GM21825 (cell line): ENCODE data around the gene NEUROD6.

Source experiments
- ATAC-seq: cut with Tn5 transposase; IDR thresholded peaks from one replicate; pipeline ENCODE4 v1.9.1; 2021; ENCODE audit warnings: mild to moderate bottlenecking, moderate library complexity; ENCODE audit not compliant: unreplicated experiment

Gene NEUROD6

GRCh38 chr7:31335161-31335856 is 5.2 kb downstream of the NEUROD6 start:
- ATAC-seq = no peak

DNA sequence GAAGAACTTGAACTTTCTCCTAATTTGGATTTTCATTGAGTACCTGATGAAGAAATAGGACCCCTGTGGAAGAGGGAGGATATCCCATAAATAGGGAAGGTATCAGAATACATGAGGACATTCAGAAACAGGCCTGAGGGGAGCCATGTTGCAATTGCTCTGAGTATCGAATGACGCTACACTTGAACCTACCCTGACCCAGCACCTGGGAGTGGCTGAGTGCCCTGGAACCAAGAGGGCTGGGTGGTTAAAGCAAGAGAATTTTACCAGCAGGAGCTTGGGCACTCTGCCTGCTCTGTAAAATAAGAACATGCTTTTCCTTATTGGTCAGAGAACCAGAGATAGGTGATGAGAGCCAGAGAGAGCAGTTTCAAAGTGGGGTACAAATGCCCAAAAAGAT is 7.2 kb downstream of the NEUROD6 start:
- no peak for ATAC-seq

DNA sequence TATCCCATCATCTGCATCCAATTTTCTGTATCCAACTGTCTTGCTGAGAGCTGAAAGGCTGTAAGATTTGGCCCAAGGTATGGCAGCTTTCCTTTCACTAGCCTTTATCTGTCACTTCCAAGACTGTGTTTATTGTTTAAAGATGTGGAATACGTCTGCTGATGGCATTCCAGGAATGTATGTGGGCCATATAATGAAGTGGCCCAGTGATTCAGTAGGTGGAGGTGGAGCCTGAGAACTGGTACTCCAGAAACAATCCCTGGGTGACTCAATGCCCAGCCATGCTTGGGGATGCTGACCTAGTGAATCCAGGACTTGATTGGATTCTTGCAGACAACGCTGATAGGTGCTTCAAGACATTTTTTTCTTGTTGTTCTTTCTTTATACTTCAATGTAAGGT is 13.5 kb downstream of the NEUROD6 start:
- ATAC-seq = no peak

DNA sequence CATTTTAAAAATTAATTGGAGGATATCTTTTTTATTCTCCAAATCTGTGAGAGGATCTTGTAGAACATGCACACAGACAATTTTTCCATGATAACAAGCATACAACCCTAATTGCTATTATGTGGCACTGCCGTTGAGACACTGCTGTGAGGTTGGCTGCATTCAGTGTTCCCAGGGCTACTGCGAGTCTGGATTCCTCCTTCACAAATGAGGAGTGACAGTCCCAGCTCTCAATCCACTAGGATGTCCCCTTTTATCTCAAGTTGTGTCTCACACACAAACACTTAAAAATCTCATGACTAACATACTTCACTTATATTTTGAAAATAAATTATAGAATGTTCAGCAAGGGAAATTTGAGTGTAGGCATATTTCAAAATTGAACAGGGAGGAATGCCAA is 14.1 kb downstream of the NEUROD6 start:
- ATAC-seq = no peak

DNA sequence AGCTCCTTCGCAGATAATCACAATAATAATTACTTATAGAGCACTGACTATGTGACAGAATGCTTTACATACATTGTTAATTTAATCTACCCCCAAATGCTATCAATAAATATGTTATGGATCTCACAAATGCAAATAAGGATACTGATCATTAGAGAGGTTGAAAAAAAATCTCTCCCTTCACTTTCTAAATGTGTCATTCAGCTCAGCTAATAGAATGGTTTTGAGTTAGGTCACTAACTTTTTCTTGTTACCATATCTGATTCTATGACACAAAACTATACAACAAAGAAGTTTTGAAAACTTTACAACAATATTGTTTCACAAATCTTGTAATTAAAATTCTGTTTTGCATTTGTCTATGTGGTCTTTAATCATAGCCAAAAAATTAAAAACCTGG is 17.4 kb downstream of the NEUROD6 start:
- ATAC-seq = no peak

GRCh38 chr7:31320675-31321074 is 19.9 kb downstream of the NEUROD6 start:
- no peak for ATAC-seq

GRCh38 chr7:31318313-31318712 is 22.2 kb downstream of the NEUROD6 start:
- no peak for ATAC-seq

GRCh38 chr7:31316876-31317275 is 23.6 kb downstream of the NEUROD6 start:
- ATAC-seq = no peak

DNA sequence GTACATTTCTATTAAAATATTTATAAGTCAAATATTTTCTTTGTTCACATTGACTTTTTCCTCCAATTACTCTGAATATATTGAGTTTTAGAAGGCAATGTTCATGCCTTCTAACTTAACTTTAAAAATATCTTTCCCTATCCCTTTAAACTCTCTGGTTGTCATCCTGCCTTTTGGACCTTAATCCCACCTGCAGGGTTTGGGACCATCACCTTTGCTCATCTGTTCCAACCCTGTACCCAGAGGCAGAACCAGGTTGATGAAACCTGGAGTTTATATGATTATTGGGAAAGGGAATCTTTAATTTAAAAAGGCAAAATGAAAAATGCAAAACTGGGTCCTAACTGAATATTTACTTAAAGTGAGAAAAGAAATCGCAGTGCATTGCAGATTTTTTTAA is 24.8 kb downstream of the NEUROD6 start:
- no peak for ATAC-seq

GRCh38 chr7:31314781-31315180 is 25.7 kb downstream of the NEUROD6 start:
- ATAC-seq = no peak

- no peak for ATAC-seq
These were observed 27.6 kb downstream of the NEUROD6 start for GRCh38 chr7:31312889-31313288.

DNA sequence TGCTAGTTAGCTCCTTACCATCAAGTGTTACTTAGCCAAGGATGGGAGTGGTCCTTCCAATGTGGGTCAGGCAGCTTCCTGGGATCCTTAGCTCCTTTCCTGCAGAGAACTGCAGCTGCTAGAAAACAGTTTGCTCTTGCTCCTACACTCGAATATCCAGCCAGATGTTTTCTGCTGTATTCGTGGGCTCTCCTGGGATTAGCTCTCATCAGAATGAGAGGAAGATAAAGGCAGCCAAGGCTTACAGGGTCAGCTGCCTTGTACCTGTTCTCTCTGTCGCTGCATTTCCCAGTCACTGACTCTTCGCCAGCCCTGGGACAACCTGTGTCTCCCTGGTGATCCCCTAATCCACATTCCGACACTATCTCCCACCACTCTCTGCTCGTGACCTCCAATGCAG is 29.0 kb downstream of the NEUROD6 start:
- ATAC-seq = no peak

DNA sequence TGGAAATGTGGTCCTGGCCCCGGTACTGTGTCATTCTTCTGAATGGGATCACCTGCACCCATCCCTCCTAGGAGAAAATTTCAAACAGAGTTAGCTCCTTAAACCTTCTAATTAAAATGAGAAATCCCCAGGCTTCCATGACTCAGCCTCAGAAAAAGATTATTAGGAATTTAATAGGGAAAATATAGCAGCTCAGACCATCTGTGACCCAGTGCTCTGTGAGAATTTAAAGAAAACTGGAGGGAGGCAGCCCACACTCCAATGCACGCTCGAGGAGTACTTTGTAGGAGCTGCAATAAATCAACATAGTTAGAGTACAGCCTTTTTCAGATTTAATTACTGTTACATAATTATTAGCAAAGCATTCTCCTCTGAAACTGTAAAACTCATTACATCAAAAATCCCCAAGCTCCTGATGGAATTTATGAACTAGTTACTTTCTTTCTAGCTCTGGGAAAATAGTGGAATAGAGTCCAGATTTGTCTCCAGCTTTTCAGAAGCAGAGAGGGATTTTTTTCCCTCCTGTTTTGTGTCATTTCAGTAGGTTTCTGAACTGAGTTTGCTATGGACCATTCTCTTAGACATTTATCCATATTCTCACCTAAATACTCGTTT is 30.1 kb downstream of the NEUROD6 start:
- ATAC-seq = no peak

- no peak for ATAC-seq
These were observed 31.1 kb downstream of the NEUROD6 start for GRCh38 chr7:31309407-31309806.

DNA sequence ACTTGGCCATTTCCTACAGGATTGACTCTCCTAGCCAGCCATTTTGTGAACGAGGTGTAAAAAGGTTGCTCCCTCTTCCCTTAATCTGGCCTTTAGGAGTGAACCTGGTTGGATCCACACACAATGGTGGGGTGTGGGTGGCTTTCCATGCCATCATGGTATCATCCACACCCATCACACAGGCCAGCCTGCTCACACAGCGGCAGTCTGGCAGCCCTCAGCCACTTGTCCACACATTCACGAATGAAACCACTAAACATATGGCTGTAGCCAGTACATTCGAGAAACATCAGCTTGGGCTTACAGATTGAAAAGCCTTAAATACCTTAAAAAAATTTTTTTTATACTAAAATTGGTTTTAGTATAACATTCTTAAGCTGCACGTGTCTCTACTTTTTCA is 31.9 kb downstream of the NEUROD6 start:
- ATAC-seq = no peak

GRCh38 chr7:31307972-31308371 is 32.6 kb downstream of the NEUROD6 start:
- no peak for ATAC-seq

DNA sequence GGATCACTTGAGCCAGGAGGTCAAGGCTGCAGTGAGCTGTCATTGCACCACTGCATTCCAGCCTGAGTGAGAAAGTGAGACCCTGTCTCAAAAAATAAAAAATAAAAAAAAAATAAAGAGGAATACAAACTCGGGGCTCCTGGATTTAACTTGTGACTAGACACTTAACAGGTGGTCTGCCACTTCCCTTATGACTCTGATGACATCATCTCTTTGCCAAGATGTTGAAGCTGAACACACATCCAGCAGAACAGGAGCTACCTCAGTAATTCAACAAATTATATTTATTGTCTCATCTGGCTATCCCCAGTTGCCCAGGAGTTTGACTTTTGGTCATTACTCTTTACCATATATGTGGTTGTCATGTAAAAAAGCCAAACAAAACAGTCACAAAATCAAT is 35.3 kb downstream of the NEUROD6 start:
- no peak for ATAC-seq

- no peak for ATAC-seq
These were observed 36.1 kb downstream of the NEUROD6 start for GRCh38 chr7:31304446-31304845.

DNA sequence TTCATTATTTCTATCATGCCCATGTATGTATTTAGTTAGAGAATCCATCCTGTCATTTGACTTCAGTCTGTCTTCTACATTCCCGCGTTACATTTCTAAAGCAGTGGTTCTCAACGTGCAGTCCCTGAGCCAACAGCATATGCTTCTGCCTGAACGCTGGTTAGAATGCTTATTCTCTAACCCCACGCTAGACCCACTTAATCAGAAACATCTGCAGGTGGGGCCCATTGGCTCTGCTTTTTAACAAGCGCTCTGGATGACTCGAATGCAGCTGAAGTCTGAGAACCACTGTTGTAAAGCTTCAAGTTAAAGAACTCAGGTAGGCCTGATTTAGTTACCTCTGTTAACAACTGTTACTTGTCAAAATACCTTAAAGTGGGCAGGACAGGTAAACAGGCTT is 38.2 kb downstream of the NEUROD6 start:
- no peak for ATAC-seq

DNA sequence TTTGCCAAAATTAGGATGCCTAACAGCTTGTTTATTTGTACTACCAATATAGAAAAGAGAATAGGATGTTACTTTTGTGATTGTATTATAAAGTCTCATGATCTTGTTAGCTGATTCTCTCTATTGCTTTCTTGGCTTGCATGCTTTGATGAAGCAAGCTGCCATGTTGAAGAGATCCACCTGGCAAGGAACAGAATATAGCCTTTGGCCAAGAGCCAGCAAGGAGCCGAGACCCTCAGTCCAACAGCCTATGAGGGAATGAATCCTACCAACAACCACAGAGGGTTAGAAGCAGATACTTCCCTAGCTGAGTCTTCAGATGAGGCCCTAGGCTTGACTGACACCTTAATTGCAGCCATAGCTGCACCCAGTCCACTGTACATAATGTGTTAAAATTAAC is 41.2 kb downstream of the NEUROD6 start:
- ATAC-seq = no peak

- ATAC-seq = no peak
These were observed 49.9 kb downstream of the NEUROD6 start for GRCh38 chr7:31290601-31291000.
